Fibroblast of pulmonary artery (primary cell): ENCODE measurements around the gene ATP5ME.

ENCODE experiments used
- DNase-seq: peaks from one replicate; pipeline ENCODE4 v3.0.0-alpha.2; 2010; ENCODE audit warnings: low read depth
- H3K4me3 ChIP-seq: replicated peaks from 2 replicates; pipeline ENCODE4 v1.5.1; 2011; ENCODE audit warnings: low read depth, mild to moderate bottlenecking, control low read depth, low read length, moderate library complexity
- CTCF ChIP-seq: IDR thresholded peaks from 2 replicates; pipeline ENCODE4 v1.5.1; 2011; ENCODE audit warnings: mild to moderate bottlenecking, control low read depth, low read length, inconsistent platforms; ENCODE audit errors: missing control alignments

The ATP5ME gene

GRCh38 chr4:717601-718320 lies 43.7 kb upstream of the ATP5ME start:
- DNase-seq, result no peak
- TF ChIP-seq CTCF, result no peak
- H3K4me3 ChIP-seq, result no peak overlapping the region

DNA sequence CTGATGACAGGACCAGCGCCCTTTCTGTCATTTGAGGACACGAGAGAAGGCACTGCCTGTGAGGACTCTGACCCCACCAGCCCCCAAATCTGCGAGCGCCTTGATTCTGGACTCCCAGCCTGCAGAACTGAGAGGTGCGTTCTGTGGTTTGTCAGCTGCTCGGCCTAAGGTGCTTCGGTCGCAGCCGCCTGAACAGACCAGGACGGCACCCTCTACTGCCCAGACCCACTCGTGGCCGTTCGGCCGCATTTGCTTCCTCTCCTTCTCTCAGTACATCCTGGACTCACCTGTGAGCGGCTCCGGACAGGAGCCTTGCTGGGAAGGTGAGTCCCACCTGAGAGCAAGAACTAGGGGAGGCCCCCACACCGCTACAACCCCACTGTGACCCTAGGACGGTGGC lies 40.0 kb upstream of the ATP5ME start:
- no peak overlapping the region for H3K4me3 ChIP-seq
- no peak for TF ChIP-seq CTCF
- DNase-seq, result no peak

DNA sequence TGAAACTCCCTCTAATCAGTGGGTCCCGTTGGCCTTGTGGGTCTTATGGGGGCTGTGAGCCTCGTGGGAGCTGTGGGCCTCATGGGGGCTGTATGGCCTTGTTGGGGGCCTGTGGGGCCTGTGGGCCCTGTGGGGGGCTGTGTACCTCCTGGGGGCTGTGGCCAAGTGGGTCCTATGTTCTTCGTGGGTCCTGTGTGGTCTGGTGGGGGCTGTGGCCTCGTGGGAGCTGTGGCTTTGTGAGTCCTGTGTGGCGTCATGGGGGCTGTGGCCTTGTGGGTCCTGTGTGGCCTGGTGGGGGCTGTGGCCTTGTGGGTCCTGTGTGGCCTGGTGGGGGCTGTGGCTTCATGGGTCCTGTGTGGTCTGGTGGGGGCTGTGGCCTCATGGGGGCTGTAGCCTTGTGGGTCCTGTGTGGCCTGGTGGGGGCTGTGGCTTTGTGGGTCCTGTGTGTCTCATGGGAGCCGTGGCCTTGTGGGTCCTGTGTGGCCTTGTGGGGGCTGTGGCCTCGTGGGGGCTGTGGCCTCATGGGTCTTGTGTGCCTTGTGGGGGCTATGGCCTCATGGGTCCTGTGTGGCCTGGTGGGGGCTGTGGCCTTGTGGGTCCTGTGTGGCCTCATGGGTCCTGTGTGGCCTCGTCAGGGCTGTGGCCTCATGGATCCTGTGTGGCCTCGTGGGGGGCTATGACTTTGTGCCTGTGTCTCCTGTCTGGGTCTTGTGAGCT lies 39.0 kb upstream of the ATP5ME start:
- no peak for TF ChIP-seq CTCF
- no peak for DNase-seq
- no peak overlapping the region for H3K4me3 ChIP-seq

- H3K4me3 ChIP-seq, result no peak overlapping the region
- no peak for TF ChIP-seq CTCF
- no peak for DNase-seq
These were observed 38.0 kb upstream of the ATP5ME start for GRCh38 chr4:712093-712492.

- no peak for TF ChIP-seq CTCF
- H3K4me3 ChIP-seq, result no peak overlapping the region
These were observed 36.8 kb upstream of the ATP5ME start for GRCh38 chr4:710916-711315.

DNA sequence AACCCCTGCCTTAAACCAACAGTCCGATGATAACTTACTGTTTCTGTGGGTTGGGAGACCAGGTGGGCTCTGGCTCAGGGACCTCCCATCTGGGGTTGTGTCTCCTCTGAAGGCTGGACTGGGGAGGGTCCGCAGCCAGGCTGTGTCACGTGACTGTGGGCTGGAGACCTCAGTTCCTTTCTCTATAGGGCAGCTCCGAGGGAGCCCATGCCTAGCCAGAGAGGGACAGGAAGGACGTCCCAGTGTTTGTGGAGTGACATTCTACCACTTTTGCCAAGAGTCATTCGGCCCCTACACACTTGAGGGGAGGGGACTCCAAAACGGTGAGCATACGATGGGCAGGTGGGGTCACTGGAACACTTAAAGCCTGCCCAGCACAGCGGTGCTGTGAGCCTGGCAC lies 36.0 kb upstream of the ATP5ME start:
- no peak for TF ChIP-seq CTCF
- no peak overlapping the region for H3K4me3 ChIP-seq
- DNase-seq, result no peak

More at GRCh38 chr4:710916-711315, 36.8 kb upstream of the ATP5ME start:
- DNase-seq, result no peak

GRCh38 chr4:709348-709747 lies 35.3 kb upstream of the ATP5ME start:
- DNase-seq, result no peak
- no peak for TF ChIP-seq CTCF
- no peak overlapping the region for H3K4me3 ChIP-seq
